A549 (cell line): ENCODE results near the gene IFIT2. TPM values are rescaled to one million over a fixed set of nuclear protein-coding genes. Genes with fewer than 3 reads are reported as not detected.

Experiments used
- ATAC-seq, 2 experiments: fragments of 200-7000 bp in 1 of 2; fragments of >200 bp in 1 of 2; cut with Nextera tagmentation in 1 of 2; cut with Tn5 transposase in 1 of 2; 3 replicates each; pipeline versions ENCODE4 v1.8.0 to v1.9.1; 2018 to 2020; ENCODE audit warnings: mild to moderate bottlenecking in 1 of 2, moderate library complexity in 1 of 2
- CTCF ChIA-PET: fragments of 300-600 bp; sonication (Branson Sonifier 250); formaldehyde crosslinking; extraction: SDS; loops from one replicate; lab custom pipeline; 2021; ENCODE audit warnings: antibody characterized with exemption, inconsistent platforms; lab: Yijun Ruan, JAX
- POLR2A ChIA-PET: fragments of 350-600 bp; formaldehyde crosslinking; extraction: SDS; loops from one replicate; lab custom pipeline; 2021; ENCODE audit warnings: antibody characterized with exemption, inconsistent platforms; lab: Yijun Ruan, JAX
- DNase-seq, 2 experiments: peaks; one replicate each; pipeline versions ENCODE4 v3.0.0 to v3.0.0-alpha.2; 2011 to 2016; ENCODE audit warnings: low read depth in 1 of 2, low spot score in 1 of 2
- FAIRE-seq: peaks from 2 replicates; lab custom pipeline; 2011; peaks lifted over from hg19 to GRCh38; lab: Jason Lieb, UNC
- H3K27ac ChIP-seq, 2 experiments: fragments of >200 bp; sonication (Bioruptor Twin); formaldehyde crosslinking; 3 replicates each; pipeline ENCODE4 v1.5.1; 2016 to 2017
- H3K4me1 ChIP-seq: fragments of >200 bp; sonication (Bioruptor Twin); formaldehyde crosslinking; 3 replicates; pipeline ENCODE4 v1.6.1; 2016
- H3K4me2 ChIP-seq: fragments of >200 bp; sonication (Bioruptor Twin); formaldehyde crosslinking; 3 replicates; pipeline ENCODE4 v1.6.1; 2016
- H3K4me3 ChIP-seq: fragments of >200 bp; sonication (Bioruptor Twin); formaldehyde crosslinking; 3 replicates; pipeline ENCODE4 v1.5.1; 2016
- H3K9me3 ChIP-seq: fragments of >200 bp; sonication (Bioruptor Twin); formaldehyde crosslinking; 3 replicates; pipeline ENCODE4 v1.6.1; 2016
- ATOH8 ChIP-seq: fragments of 250-450 bp; sonication (Bioruptor Pico); IDR thresholded peaks from 2 replicates; pipeline ENCODE4 v1.5.0; 2020; ENCODE audit warnings: low read depth, mild to moderate bottlenecking, moderate library complexity
- CBX2 ChIP-seq: fragments of 200-600 bp; sonication (generic); IDR thresholded peaks from 2 replicates; pipeline ENCODE4 v1.6.1; 2016; ENCODE audit warnings: low read depth, mild to moderate bottlenecking, borderline replicate concordance
- CBX8 ChIP-seq: fragments of 200-600 bp; sonication (generic); IDR thresholded peaks from 2 replicates; pipeline ENCODE4 v1.6.1; 2016
- CEBPB ChIP-seq, 2 experiments: fragments of >200 bp in 1 of 2; sonication (Bioruptor Twin) in 1 of 2; formaldehyde crosslinking in 1 of 2; IDR thresholded peaks; 2 replicates each; pipeline ENCODE4 v1.6.1; 2012 to 2016
- CHD2 ChIP-seq: fragments of 150-350 bp; IDR thresholded peaks from 2 replicates; pipeline ENCODE4 v1.6.1; 2014; ENCODE audit warnings: low read length; ENCODE audit not compliant: partially characterized antibody
- E2F6 ChIP-seq: IDR thresholded peaks from 2 replicates; pipeline ENCODE4 v1.6.1; 2012; ENCODE audit warnings: low read depth, borderline replicate concordance
- EP300 ChIP-seq, 2 experiments: fragments of >200 bp; sonication (Bioruptor Twin); formaldehyde crosslinking; IDR thresholded peaks; 2 replicates in 1 of 2; 3 replicates in 1 of 2; pipeline ENCODE4 v1.6.1; 2016 to 2017
- ESRRA ChIP-seq: fragments of 150-350 bp; IDR thresholded peaks from 2 replicates; pipeline ENCODE4 v1.6.1; 2014; ENCODE audit warnings: mild to moderate bottlenecking, low read length, borderline replicate concordance
- FOSB ChIP-seq: fragments of 250-450 bp; sonication (Bioruptor Pico); IDR thresholded peaks from 2 replicates; pipeline ENCODE4 v1.5.0; 2020; ENCODE audit warnings: mild to moderate bottlenecking, moderate library complexity
- FOSL2 ChIP-seq, 2 experiments: fragments of 450-650 bp in 1 of 2; fragments of >200 bp in 1 of 2; sonication (Bioruptor Twin) in 1 of 2; formaldehyde crosslinking; IDR thresholded peaks; 2 replicates each; pipeline versions ENCODE4 v1.5.0 to v1.6.1; 2016 to 2020; ENCODE audit warnings: mild to moderate bottlenecking in 1 of 2, moderate library complexity in 1 of 2
- GATA3 ChIP-seq: IDR thresholded peaks from 2 replicates; pipeline ENCODE4 v1.6.1; 2012; ENCODE audit warnings: borderline replicate concordance
- HDAC2 ChIP-seq: fragments of 200-600 bp; sonication (generic); IDR thresholded peaks from 2 replicates; pipeline ENCODE4 v1.6.1; 2016
- HOXB13 ChIP-seq: fragments of 250-450 bp; sonication (Bioruptor Pico); IDR thresholded peaks from 2 replicates; pipeline ENCODE4 v1.5.0; 2020; ENCODE audit warnings: low read depth, mild to moderate bottlenecking, moderate library complexity
- JUN ChIP-seq, 2 experiments: fragments of >200 bp; sonication (Bioruptor Twin); formaldehyde crosslinking; IDR thresholded peaks; 2 replicates in 1 of 2; 3 replicates in 1 of 2; pipeline ENCODE4 v1.6.1; 2016 to 2017
- JUNB ChIP-seq: fragments of >200 bp; sonication (Bioruptor Twin); formaldehyde crosslinking; IDR thresholded peaks from 2 replicates; pipeline ENCODE4 v1.6.1; 2016
- KDM1A ChIP-seq: fragments of 200-600 bp; sonication (generic); IDR thresholded peaks from 2 replicates; pipeline ENCODE4 v1.6.1; 2016; ENCODE audit warnings: low read depth, mild to moderate bottlenecking
- MAFK ChIP-seq: fragments of 450-650 bp; IDR thresholded peaks from 2 replicates; pipeline ENCODE4 v1.6.1; 2014; ENCODE audit not compliant: partially characterized antibody
- MAZ ChIP-seq: fragments of 150-350 bp; IDR thresholded peaks from 2 replicates; pipeline ENCODE4 v1.6.1; 2014; ENCODE audit warnings: antibody characterized with exemption, low read depth, low read length, borderline replicate concordance
- NR3C1 ChIP-seq: fragments of >200 bp; sonication (Bioruptor Twin); formaldehyde crosslinking; IDR thresholded peaks from 3 replicates; pipeline ENCODE4 v1.6.1; 2017
- RAD21 ChIP-seq, 2 experiments: fragments of >200 bp in 1 of 2; sonication (Bioruptor Twin) in 1 of 2; formaldehyde crosslinking in 1 of 2; IDR thresholded peaks in 1 of 2; conservative IDR thresholded peaks in 1 of 2; 2 replicates in 1 of 2; 3 replicates in 1 of 2; pipeline ENCODE4 v1.6.1; 2012 to 2018; ENCODE audit warnings: inconsistent platforms in 1 of 2
- RARB ChIP-seq: fragments of 250-450 bp; sonication (Bioruptor Pico); IDR thresholded peaks from 2 replicates; pipeline ENCODE4 v1.8.0; 2021; ENCODE audit warnings: mild to moderate bottlenecking, moderate library complexity
- RFX5 ChIP-seq: fragments of 450-650 bp; IDR thresholded peaks from 2 replicates; pipeline ENCODE4 v1.7.1; 2014; ENCODE audit warnings: antibody characterized with exemption, mild to moderate bottlenecking, moderate library complexity
- TFCP2L1 ChIP-seq: fragments of 250-450 bp; sonication (Bioruptor Pico); IDR thresholded peaks from 2 replicates; pipeline ENCODE4 v1.5.0; 2021; ENCODE audit warnings: mild to moderate bottlenecking
- ZFP36 ChIP-seq: fragments of 450-650 bp; IDR thresholded peaks from 2 replicates; pipeline ENCODE4 v1.6.1; 2014; ENCODE audit warnings: borderline replicate concordance; ENCODE audit not compliant: partially characterized antibody
- WGBS: methylation state at CpG from one replicate; pipeline ENCODE4 v1.1.6; 2017; ENCODE audit errors: missing lambda C conversion rate; 5-methylcytosine and 5-hydroxymethylcytosine counted together
- polyA plus RNA-seq, 4 experiments: library from polyadenylated mRNA; depleted of rRNA in 3 of 4; stranded (reverse); fragments of >200 nt; fragmentation: RNase III in 1 of 4; extraction: RNeasy Plus Mini Kit Qiagen cat#74134 plus additional on column Dnase treatment in 1 of 4; gene quantifications; 2 replicates in 3 of 4; 3 replicates in 1 of 4; pipeline ENCODE4 v1.2.3, GENCODE V29; 2011 to 2017
- TF ChIP-seq, protein P1 (sequence below): fragments of >200 bp; sonication (Bioruptor Twin); formaldehyde crosslinking; IDR thresholded peaks from 3 replicates; pipeline ENCODE4 v1.5.1; 2016
- TF ChIP-seq, protein P2 (sequence below): IDR thresholded peaks from 2 replicates; pipeline ENCODE4 v1.6.1; 2012
- TF ChIP-seq, protein P3 (sequence below): fragments of >200 bp; sonication (Bioruptor Twin); formaldehyde crosslinking; IDR thresholded peaks from 2 replicates; pipeline ENCODE4 v1.6.1; 2016
- TF ChIP-seq, protein P4 (sequence below): IDR thresholded peaks from 2 replicates; pipeline ENCODE4 v1.6.1; 2012

The IFIT2 gene
- polyA plus RNA-seq, 2 of the 4 experiments (the other 2 are of a cell fraction): 0.75 to 1.1 TPM

DNA sequence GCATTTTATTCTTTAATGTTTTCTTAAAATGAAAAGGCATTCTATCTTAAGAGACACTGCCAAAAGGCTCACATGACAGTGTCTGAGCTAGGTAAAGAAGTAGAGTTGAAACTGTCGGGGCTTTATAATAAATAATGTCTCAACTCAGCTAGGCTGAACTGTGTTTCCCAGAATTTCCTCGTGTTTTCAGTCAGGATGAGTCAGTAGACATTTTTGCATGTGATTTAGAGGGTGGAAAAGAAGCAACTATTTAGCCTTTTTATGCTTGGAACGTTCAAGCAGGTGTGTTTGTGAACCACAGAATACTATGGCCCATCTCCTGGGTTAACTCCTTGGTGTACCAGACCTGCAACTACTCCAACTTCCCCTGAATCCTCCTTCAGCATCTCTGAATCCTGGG is 26.9 kb upstream of the IFIT2 start (continued):
- no peak for TF ChIP-seq E2F6
- no peak for TF ChIP-seq RFX5
- no peak for TF ChIP-seq HDAC2
- TF ChIP-seq CBX2: no peak
- TF ChIP-seq, protein P1, sequence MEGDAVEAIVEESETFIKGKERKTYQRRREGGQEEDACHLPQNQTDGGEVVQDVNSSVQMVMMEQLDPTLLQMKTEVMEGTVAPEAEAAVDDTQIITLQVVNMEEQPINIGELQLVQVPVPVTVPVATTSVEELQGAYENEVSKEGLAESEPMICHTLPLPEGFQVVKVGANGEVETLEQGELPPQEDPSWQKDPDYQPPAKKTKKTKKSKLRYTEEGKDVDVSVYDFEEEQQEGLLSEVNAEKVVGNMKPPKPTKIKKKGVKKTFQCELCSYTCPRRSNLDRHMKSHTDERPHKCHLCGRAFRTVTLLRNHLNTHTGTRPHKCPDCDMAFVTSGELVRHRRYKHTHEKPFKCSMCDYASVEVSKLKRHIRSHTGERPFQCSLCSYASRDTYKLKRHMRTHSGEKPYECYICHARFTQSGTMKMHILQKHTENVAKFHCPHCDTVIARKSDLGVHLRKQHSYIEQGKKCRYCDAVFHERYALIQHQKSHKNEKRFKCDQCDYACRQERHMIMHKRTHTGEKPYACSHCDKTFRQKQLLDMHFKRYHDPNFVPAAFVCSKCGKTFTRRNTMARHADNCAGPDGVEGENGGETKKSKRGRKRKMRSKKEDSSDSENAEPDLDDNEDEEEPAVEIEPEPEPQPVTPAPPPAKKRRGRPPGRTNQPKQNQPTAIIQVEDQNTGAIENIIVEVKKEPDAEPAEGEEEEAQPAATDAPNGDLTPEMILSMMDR: no peak
- TF ChIP-seq, protein P2, sequence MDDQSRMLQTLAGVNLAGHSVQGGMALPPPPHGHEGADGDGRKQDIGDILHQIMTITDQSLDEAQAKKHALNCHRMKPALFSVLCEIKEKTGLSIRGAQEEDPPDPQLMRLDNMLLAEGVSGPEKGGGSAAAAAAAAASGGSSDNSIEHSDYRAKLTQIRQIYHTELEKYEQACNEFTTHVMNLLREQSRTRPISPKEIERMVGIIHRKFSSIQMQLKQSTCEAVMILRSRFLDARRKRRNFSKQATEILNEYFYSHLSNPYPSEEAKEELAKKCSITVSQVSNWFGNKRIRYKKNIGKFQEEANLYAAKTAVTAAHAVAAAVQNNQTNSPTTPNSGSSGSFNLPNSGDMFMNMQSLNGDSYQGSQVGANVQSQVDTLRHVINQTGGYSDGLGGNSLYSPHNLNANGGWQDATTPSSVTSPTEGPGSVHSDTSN: no peak
- TF ChIP-seq CBX8: no peak
- no peak for TF ChIP-seq MAFK

- no peak overlapping the region for H3K4me3 ChIP-seq
- FAIRE-seq (no peak), ATAC-seq (no peak), DNase-seq (no peak)
- peaks cover 39% of the 10 kb centered on the region for H3K4me1 ChIP-seq
- ChIA-PET CTCF (interaction anchor here (0.8 to 2.9 kb wide), 4 partner anchors 12 to 116 kb away, joined by 3 to 19 read pairs (median 4); no protein-coding TSS in a partner anchor), POLR2A (interaction anchor here (1.0 to 1.3 kb wide), 2 partner anchors 27 to 52 kb away, joined by 3 read pairs; partner anchors contain the start of genes IFIT2 and IFIT3)
- WGBS: 82% methylated on average over 6 of the region's 6 CpGs
- peak overlapping the region; percentile 37 to 74; a peak in 4 of 6 replicates for H3K27ac ChIP-seq
- peak overlapping the region; percentile 20; the same call in 1 of the 3 replicates for H3K4me2 ChIP-seq
- TF ChIP-seq RARB (CRISPR knock-in tag): no peak
- TF ChIP-seq, protein P3, sequence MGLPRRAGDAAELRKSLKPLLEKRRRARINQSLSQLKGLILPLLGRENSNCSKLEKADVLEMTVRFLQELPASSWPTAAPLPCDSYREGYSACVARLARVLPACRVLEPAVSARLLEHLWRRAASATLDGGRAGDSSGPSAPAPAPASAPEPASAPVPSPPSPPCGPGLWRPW: no peak
- TF ChIP-seq ZFP36: no peak
- no peak for TF ChIP-seq ESRRA
- TF ChIP-seq EP300 (IDR thresholded peaks at IDR 0.05): no peak
- no peak for TF ChIP-seq TFCP2L1
- no peak for TF ChIP-seq RAD21 (conservative IDR thresholded peaks at IDR 0.05 in 1 of 2, IDR thresholded peaks at IDR 0.05 in 1 of 2)
- TF ChIP-seq MAFK: no peak
- TF ChIP-seq MAZ: no peak
- TF ChIP-seq CHD2: no peak
- no peak for TF ChIP-seq FOSL2 (IDR thresholded peaks at IDR 0.05)
- TF ChIP-seq FOSL2 (CRISPR knock-in tag; IDR thresholded peaks at IDR 0.05): no peak
- no peaks in the 10 kb centered on the region for H3K9me3 ChIP-seq
These were observed 26.5 kb upstream of the IFIT2 start for GRCh38 chr10:89275383-89275782.

- WGBS: 0% methylated on average over 1 of the region's 1 CpG
- H3K4me2 ChIP-seq: peak overlapping the region; percentile 79
- no peaks in the 10 kb centered on the region for H3K9me3 ChIP-seq
- no peak overlapping the region for H3K4me3 ChIP-seq
- FAIRE-seq: peak; percentile 98
- peaks cover 57% of the 10 kb centered on the region for H3K4me1 ChIP-seq
- ChIA-PET CTCF (interaction anchor here (2.9 kb wide), 1 partner anchor 91 kb away, joined by 19 read pairs; no protein-coding TSS in a partner anchor), POLR2A (interaction anchor here (0.7 to 1.9 kb wide), 2 partner anchors 24 to 49 kb away, joined by 3 to 12 read pairs; partner anchors contain the start of genes IFIT2 and IFIT3)
- no peak for TF ChIP-seq MAFK
- TF ChIP-seq JUNB: peak; percentile 85
- TF ChIP-seq JUN (IDR thresholded peaks at IDR 0.05): peak; percentile 81 to 84; a peak in 3 of 5 replicates
- peak in 1 of 2 experiments; percentile 38; a peak in 1 of 4 replicates for TF ChIP-seq CEBPB (IDR thresholded peaks at IDR 0.05)
- TF ChIP-seq FOSB (CRISPR knock-in tag): no peak
- TF ChIP-seq RAD21 (conservative IDR thresholded peaks at IDR 0.05 in 1 of 2, IDR thresholded peaks at IDR 0.05 in 1 of 2): peak; percentile 6 to 27; a peak in 2 of 5 replicates
- no peak for TF ChIP-seq ATOH8 (CRISPR knock-in tag)
- TF ChIP-seq KDM1A: no peak
- TF ChIP-seq FOSL2 (IDR thresholded peaks at IDR 0.05): peak; percentile 84
- peak; percentile 88 for TF ChIP-seq FOSL2 (CRISPR knock-in tag; IDR thresholded peaks at IDR 0.05)
- TF ChIP-seq EP300 (IDR thresholded peaks at IDR 0.05): peak; percentile 35 to 65; a peak in 2 of 5 replicates
- TF ChIP-seq NR3C1: no peak
- no peak for TF ChIP-seq HOXB13 (CRISPR knock-in tag)
- TF ChIP-seq GATA3: peak; percentile 79; the same call in 1 of the 2 replicates
- TF ChIP-seq, protein P4, sequence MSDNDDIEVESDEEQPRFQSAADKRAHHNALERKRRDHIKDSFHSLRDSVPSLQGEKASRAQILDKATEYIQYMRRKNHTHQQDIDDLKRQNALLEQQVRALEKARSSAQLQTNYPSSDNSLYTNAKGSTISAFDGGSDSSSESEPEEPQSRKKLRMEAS: peak; percentile 61
- peak overlapping the region; percentile 86 to 87 for H3K27ac ChIP-seq
- DNase-seq: peak; percentile 79 to 86
- peak; percentile 91 to 95 for ATAC-seq
These were observed 23.8 kb upstream of the IFIT2 start for GRCh38 chr10:89278034-89278535.
